ENCODE measurements around the gene OCA2.

OCA2 gene

GRCh38 chr15:27850050-27850449 is 249.1 kb downstream of the OCA2 start:
- TF ChIP-seq ZBTB7A (IDR thresholded peaks at IDR 0.05; ENCODE audit: low read depth): no peak
- TF ChIP-seq CREB1 (IDR thresholded peaks at IDR 0.05; ENCODE audit: low read depth): no peak
- no peak for TF ChIP-seq RAD21 (IDR thresholded peaks at IDR 0.05; ENCODE audit: low read depth)
- TF ChIP-seq USF1 (IDR thresholded peaks at IDR 0.05): no peak
- no peak for TF ChIP-seq TCF12 (IDR thresholded peaks at IDR 0.05; ENCODE audit: low read depth)
- no peak for TF ChIP-seq NFIC (IDR thresholded peaks at IDR 0.05)

GRCh38 chr15:27847775-27848710 is 251.1 kb downstream of the OCA2 start:
- TF ChIP-seq EGR1 (IDR thresholded peaks at IDR 0.05) (no peak), CEBPB (IDR thresholded peaks at IDR 0.05) (no peak), CREB1 (IDR thresholded peaks at IDR 0.05; ENCODE audit: low read depth) (no peak)
- TF ChIP-seq, protein P1, sequence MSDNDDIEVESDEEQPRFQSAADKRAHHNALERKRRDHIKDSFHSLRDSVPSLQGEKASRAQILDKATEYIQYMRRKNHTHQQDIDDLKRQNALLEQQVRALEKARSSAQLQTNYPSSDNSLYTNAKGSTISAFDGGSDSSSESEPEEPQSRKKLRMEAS (IDR thresholded peaks at IDR 0.05): no peak

DNA sequence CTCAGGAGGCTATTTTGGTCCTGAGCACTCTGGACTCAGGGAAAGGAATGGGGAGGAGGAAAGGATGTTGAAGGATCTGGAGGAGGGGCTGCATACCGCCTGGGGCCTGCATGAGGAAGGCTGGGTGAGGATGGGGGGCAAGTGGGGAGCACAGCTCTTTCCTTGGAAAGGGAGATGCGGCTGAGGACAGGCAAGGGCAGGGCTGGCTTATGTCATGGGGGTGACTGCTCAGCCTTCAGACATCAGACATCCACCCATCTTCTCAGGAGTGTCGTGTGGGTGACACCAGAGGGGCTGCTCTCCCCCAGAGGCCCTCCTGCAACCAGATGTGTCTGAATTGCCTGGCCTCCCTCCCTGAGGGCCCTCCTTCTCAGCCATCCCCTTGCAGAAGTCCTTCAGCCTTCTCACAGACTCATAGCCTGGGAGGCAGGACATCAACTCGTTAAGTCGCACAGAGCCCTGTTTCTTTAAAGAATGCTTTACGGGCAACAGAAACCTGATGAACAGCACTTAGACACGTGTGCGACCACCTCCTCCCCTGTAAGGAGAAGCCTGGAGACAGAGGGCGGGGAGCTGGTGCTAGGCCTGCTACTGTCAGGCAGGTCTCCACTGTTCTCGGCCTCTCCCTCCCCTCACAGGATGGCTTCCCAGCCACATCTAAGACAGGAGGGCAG is 252.3 kb downstream of the OCA2 start:
- TF ChIP-seq, protein P1 (IDR thresholded peaks at IDR 0.05): no peak
- TF ChIP-seq, protein P2, sequence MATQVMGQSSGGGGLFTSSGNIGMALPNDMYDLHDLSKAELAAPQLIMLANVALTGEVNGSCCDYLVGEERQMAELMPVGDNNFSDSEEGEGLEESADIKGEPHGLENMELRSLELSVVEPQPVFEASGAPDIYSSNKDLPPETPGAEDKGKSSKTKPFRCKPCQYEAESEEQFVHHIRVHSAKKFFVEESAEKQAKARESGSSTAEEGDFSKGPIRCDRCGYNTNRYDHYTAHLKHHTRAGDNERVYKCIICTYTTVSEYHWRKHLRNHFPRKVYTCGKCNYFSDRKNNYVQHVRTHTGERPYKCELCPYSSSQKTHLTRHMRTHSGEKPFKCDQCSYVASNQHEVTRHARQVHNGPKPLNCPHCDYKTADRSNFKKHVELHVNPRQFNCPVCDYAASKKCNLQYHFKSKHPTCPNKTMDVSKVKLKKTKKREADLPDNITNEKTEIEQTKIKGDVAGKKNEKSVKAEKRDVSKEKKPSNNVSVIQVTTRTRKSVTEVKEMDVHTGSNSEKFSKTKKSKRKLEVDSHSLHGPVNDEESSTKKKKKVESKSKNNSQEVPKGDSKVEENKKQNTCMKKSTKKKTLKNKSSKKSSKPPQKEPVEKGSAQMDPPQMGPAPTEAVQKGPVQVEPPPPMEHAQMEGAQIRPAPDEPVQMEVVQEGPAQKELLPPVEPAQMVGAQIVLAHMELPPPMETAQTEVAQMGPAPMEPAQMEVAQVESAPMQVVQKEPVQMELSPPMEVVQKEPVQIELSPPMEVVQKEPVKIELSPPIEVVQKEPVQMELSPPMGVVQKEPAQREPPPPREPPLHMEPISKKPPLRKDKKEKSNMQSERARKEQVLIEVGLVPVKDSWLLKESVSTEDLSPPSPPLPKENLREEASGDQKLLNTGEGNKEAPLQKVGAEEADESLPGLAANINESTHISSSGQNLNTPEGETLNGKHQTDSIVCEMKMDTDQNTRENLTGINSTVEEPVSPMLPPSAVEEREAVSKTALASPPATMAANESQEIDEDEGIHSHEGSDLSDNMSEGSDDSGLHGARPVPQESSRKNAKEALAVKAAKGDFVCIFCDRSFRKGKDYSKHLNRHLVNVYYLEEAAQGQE (IDR thresholded peaks at IDR 0.05; ENCODE audit: low read depth): no peak
- TF ChIP-seq EGR1 (IDR thresholded peaks at IDR 0.05): no peak

DNA sequence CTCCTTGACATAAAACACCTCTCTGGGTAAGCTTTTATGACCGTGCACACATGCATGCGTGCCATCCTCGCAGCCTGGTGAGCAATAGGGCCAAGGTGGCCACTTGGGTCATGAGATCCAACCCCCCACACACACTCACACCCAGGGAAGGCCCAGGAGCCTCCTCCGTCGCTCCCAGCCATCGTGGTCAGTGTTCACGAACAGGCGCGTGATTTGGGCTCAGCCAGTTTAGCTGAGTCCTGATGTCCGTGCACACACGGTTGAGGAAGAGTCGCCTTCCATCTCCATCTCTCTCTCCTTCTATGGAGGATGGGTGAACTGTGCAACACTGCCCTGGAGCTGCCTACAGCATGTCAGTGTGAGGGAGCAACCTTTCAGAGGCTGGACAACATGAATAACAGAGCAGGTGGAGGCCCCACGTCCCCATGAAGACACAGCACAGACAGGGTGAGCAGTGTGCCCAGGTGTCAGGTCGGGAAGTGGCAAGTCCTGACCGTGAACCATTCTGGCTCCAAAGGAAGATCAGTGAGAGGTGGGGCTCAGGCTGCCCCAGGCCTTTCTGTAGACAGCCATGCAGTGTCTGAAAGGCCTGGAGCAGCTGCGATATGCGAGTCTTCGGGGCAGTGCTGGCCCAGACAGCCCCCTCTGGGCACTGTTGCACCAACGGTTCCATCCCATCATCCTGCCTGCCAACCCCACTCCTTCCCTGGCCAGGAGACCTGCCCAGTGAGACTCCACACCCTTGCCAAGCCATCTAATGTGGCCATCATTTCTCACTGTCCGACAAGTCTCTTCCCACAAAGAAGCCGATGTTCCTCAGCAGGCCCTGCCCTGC is 253.4 kb downstream of the OCA2 start:
- TF ChIP-seq YY1 (IDR thresholded peaks at IDR 0.05; ENCODE audit: low read depth): no peak
- no peak for TF ChIP-seq EGR1 (IDR thresholded peaks at IDR 0.05)
- TF ChIP-seq USF1 (IDR thresholded peaks at IDR 0.05): no peak
- no peak for TF ChIP-seq RAD21 (IDR thresholded peaks at IDR 0.05; ENCODE audit: low read depth)
- no peak for TF ChIP-seq NFIC (IDR thresholded peaks at IDR 0.05)

- TF ChIP-seq EGR1 (IDR thresholded peaks at IDR 0.05) (no peak), TCF12 (IDR thresholded peaks at IDR 0.05; ENCODE audit: low read depth) (no peak), ZBTB7A (IDR thresholded peaks at IDR 0.05; ENCODE audit: low read depth) (no peak), NFIC (IDR thresholded peaks at IDR 0.05) (no peak)
- TF ChIP-seq, protein P2 (IDR thresholded peaks at IDR 0.05; ENCODE audit: low read depth): no peak
Measured at GRCh38 chr15:27844018-27844666, 255.0 kb downstream of the OCA2 start.

GRCh38 chr15:27843146-27843545 is 256.0 kb downstream of the OCA2 start:
- TF ChIP-seq CREB1 (IDR thresholded peaks at IDR 0.05; ENCODE audit: low read depth) (no peak), FOXM1 (IDR thresholded peaks at IDR 0.05; ENCODE audit: borderline replicate concordance, low read depth) (no peak), ZBTB7A (IDR thresholded peaks at IDR 0.05; ENCODE audit: low read depth) (no peak), TCF12 (IDR thresholded peaks at IDR 0.05; ENCODE audit: low read depth) (no peak), USF1 (IDR thresholded peaks at IDR 0.05) (no peak), YY1 (IDR thresholded peaks at IDR 0.05; ENCODE audit: low read depth) (no peak), EGR1 (IDR thresholded peaks at IDR 0.05) (no peak), TEAD4 (IDR thresholded peaks at IDR 0.05) (no peak), TAF1 (IDR thresholded peaks at IDR 0.05; ENCODE audit: low read depth) (no peak), CEBPB (IDR thresholded peaks at IDR 0.05) (no peak), EP300 (IDR thresholded peaks at IDR 0.05; ENCODE audit: borderline replicate concordance) (no peak), RAD21 (IDR thresholded peaks at IDR 0.05; ENCODE audit: low read depth) (no peak), NFIC (IDR thresholded peaks at IDR 0.05) (no peak)
- TF ChIP-seq, protein P2 (IDR thresholded peaks at IDR 0.05; ENCODE audit: low read depth): no peak
- TF ChIP-seq, protein P1 (IDR thresholded peaks at IDR 0.05): no peak
